Stimulated activated CD8-positive, alpha-beta memory T cell treated with anti-CD3 and anti-CD28 coated beads, Interleukin-12 subunit alpha, Interleukin-12 subunit beta, amount 100 ng/mL, for 4 hours (primary cell): Measurements from ENCODE around the gene FAM3C.

Experiments
- DNase-seq: peaks from one replicate; pipeline ENCODE4 v3.0.0-alpha.2; 2020; ENCODE audit warnings: low read depth

The FAM3C gene

GRCh38 chr7:121379930-121380329 is 16.2 kb downstream of the FAM3C start:
- DNase-seq, result no peak

DNA sequence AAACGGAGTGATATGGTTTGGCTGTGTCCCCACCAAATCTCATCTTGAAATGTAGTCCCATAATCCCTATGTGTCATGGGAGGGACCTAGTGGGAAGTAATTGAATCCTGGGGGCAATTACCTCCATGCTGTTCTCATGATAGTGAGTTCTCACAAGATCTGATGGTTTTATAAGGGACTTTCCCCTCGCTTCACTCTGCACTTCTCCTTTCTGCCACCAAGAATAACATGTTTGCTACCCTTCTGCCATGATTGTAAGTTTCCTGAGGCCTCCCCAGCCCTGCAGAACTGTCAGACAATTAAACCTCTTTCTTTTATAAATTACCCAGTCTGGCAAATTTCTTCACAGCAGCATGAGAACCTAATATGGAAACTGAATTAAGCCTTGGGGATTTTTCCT is 19.1 kb downstream of the FAM3C start:
- no peak for DNase-seq

- DNase-seq, result no peak
Measured at GRCh38 chr7:121373177-121373576, 22.9 kb downstream of the FAM3C start.

DNA sequence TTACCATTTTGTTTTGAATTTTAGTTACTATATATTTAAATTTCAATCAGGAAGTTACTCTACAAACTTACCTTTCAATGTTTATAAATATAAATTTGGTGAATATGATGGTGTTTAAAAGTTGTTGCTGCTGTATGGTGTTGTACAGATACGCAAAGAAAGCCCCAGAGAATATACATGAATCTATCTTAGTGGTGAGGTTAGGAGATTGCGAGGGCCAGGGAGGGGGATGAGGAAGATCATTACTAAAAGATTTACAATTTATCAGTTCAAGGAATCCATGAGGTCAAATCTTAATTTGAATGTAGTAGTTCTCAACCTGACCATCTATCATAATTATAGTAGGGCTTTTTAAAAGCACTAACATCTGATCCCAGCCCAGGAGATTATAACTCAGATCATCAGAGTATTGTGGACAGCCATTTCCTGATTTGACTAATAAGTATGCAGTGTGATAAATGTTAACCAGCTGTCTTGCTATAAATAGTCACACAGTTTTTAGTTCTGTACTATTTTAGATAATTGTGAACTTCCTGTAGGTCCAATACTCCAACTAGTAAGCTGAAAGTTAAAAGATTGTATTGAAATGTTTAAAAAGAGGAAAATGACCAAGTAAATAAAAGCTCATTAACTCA is 23.6 kb downstream of the FAM3C start:
- DNase-seq, result no peak

- DNase-seq, result no peak
Measured at GRCh38 chr7:121371883-121372282, 24.2 kb downstream of the FAM3C start.

DNA sequence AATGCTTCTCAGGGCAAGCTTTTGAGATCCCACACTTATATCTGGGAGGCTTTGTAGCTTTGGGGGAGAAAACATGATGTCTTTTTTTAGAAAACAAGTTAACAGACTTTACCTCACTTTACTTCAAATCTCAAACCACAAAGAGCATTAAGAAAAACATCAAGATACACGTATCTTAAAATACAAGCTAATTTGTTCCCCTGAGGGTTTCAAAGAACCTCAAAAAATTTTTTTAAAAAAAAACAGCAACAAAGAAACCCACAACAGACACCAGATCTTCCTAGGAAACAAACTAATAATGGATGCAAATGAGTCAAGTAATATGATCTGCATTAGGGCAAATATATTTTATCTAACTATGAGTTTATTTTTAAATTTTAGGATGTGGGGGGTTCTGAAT is 24.7 kb downstream of the FAM3C start:
- no peak for DNase-seq

DNA sequence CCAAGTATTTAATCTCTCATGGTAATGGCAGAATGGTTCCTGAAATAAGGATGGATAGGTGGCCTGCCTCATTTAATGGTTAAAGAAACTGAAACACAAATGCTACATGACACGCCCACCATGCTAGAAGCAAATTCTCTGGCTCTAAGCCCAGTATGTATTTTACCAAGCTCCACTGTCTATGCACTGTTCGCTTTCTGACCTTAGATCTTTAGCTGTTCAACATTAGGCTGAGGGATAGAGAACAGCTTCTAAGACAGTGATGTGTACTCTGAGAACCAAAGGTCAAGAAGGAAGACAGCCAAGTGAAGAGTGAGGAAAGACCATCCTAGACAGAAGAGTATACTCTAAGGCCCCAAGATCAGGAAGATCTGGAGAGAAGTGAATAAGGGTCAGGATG is 26.6 kb downstream of the FAM3C start:
- DNase-seq, result no peak

- no peak for DNase-seq
Measured at GRCh38 chr7:121366852-121367431, 29.2 kb downstream of the FAM3C start.

DNA sequence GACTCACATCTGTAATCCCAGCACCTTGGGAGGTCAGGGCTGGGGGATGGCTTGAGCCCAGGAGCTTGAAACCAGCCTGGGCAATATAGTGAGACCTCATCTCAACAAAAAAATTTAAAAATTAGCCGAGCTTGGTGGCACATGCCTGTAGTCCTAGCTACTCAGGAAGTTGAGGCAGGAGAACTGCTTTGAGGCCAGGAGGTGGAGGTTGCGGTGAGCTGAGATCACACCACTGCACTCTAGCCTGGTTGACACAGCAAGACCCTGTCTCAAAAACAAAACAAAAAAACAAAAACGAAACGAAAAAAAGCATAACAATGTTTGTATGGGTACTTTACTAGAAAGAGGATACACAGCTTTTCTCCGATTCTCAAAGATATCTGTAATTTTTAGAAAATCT is 35.5 kb downstream of the FAM3C start:
- no peak for DNase-seq

GRCh38 chr7:121355574-121355973 is 40.5 kb downstream of the FAM3C start:
- no peak for DNase-seq

DNA sequence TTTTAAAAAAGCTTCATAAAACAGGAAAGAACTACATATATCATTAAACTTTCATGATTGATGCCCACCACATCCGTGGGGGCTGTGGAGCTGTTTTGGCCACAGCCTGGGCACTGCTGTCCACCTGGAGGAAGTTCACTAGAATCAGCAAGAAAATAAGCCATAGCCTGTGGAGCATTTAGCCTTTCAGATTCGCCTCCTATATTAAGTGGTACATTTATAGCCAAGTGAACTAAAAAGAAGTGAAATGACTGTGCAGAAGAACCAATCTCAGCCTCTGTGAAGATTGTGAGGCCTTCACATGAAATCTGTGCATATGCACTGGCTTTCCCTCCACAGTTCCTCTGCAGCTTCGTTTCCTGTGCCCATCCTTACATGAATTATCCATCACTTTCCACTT is 43.8 kb downstream of the FAM3C start:
- DNase-seq, result no peak

- no peak for DNase-seq
Measured at GRCh38 chr7:121351682-121352081, 44.4 kb downstream of the FAM3C start.

- no peak for DNase-seq
Measured at GRCh38 chr7:121344497-121344896, 51.6 kb downstream of the FAM3C start.

GRCh38 chr7:121344093-121344492 is 52.0 kb downstream of the FAM3C start:
- no peak for DNase-seq

DNA sequence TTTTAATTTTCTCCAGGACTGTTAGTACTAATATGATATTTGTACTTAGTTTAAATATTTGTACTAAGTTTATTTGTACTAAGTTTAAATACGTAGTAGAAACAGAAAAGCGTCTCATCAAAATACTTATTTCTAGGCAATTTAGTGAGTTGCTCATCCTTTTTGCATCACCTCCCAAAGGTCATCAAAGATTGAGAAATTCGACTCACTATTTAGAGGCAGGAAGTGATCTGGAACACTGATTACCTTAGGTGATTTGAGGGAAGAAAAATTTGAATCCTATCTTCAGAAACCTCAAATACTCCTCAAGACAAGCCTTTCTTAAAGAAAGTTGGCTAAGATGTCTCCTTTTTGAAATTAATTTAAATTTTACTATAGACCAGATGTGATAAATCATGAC is 52.8 kb downstream of the FAM3C start:
- DNase-seq, result no peak

DNA sequence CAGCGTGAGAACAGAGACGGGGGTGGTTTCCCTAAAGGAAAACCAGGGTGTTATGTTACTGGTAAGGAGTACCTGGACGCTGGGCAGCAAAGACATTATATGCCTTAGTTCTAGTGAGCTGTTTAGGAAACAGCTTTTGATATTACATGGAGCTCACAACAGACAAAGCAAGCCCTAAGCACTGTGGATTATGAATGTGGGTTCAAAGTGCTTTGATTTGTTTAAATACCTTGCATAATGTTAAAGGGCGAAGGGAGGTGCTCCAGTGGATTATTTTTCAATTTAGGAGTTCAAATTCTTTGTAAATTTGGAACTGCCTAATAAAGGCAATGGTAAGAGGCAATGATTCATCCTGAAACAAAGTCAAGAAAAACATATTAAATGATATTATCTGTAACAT is 53.5 kb downstream of the FAM3C start:
- DNase-seq, result no peak

DNA sequence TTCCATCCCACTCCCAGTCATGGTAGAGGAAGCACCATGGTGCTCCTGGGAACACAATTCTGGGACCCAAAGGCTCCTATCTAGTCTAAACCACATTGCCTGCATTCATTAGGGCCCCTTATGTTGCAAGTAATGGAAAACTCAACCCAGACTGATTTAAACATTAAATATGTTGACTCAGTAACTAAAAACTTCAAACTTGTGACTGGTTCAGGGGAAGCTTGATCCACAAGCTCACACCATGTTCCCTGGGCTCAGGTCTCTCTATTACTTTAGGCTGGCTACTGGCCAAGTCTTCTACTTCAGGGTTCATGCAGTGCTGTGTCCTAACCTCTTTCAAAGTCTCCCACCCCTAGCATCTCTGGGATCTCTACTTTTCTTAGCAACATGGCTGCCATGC is 54.2 kb downstream of the FAM3C start:
- no peak for DNase-seq

DNA sequence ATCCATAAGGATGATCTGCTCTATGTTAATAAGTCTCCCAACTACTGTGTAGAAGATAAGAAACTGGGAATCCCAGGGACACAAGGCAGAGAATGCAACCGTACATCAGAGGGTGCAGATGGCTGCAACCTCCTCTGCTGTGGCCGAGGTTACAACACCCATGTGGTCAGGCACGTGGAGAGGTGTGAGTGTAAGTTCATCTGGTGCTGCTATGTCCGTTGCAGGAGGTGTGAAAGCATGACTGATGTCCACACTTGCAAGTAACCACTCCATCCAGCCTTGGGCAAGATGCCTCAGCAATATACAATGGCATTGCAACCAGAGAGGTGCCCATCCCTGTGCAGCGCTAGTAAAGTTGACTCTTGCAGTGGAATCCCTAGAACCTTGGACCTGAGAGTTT is 57.0 kb downstream of the FAM3C start:
- no peak for DNase-seq

DNA sequence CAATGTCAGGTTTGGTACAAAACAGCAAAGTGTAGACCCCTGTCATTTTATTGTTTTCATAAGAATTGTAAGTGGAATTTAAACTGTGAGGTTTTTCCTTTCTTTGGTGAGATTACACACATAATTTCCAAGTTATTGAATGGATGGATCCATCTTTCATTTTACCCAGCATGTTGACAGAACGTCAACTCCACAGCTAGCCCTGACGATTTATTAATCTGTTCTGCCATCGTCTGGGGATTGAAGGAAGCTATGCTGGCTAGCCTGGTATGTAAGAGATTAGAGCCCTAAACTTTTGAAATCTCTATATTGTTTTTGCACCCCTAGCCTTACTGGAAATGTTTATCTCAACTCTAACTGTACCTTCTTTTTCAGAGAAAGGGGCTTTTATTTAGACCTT is 58.7 kb downstream of the FAM3C start:
- DNase-seq, result no peak

- no peak for DNase-seq
Measured at GRCh38 chr7:121336579-121336978, 59.5 kb downstream of the FAM3C start.

DNA sequence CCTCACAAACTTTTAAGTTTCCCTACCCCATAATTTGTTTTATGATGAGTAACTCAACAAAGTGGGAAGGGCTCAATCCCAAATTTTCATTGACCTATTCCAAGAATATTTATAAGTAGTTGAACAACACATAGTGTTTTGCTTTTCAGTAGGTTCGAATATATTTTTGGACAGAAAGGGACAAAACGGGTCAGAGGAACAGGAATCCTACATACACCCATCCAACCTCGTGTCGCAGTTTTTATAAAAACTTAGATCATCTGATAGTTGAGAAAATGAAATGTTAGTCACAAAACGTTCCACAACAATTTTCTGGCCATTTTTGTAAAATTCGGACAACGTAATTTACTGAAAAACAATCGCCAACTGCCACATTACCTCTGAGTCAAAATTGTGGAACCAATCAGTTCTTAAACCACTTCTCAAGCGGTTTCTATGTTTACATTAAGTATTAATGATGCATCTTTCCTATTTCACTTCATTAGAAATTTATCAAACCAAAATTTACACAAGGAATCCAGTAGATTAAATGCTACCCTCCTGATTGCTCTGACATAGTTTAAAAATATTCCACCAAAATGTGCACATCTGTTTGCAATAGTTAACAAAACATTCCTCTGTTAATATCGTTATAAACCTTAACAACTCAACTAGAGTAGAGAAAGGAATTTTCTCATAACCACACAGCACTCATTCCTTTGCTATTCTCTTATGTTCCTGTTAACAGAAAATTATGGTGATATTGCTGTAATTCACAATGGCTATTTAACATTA is 61.0 kb downstream of the FAM3C start:
- no peak for DNase-seq

DNA sequence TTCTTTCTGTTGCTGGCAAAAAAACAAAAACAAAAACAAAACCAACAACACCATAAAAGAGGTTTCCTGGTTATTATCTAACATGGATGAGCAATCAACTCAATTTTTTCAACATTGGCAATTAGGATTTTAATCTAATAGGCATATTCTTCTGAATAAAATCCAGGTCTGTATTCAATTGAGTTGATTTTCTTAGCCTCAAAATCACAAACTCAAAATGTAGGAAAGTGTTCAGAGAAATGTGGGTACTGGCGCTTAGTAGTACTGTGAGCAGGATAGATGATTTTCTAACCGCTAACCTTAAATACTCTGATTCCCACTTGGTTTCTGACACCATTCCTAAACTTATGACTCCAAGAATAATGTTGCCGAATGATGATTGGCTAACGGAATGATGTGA is 61.7 kb downstream of the FAM3C start:
- DNase-seq, result no peak

GRCh38 chr7:121331574-121331973 is 64.5 kb downstream of the FAM3C start:
- no peak for DNase-seq

- no peak for DNase-seq
Measured at GRCh38 chr7:121331048-121331447, 65.1 kb downstream of the FAM3C start.
